Measurements from ENCODE around the gene KAZN.
A peak's percentile ranks its signal among the peaks of the same experiment; 100 is the strongest.

The KAZN gene

DNA sequence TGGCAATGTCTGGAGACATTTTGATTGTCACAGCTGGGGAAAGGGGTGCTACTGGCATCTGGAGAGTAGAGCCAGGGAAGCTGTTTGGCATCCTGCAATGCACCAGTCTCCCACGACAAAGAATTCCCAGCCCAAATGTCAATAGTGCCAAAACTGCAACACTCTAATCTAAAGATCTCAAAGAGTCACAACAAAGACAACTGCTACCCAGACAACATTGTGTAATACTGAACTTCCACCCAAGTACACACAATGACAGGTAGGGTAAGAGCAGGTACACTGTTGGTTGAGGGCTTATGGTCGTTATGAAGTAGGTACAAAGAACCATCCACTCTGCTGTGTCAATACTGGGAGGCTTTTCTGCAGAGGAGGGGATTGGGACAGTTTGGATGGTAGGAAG lies 546.8 kb downstream of the KAZN start:
- Histone ChIP-seq H3K27me3 (replicated peaks; ENCODE audit: control insufficient read depth, insufficient read depth, low read length) (peaks cover 62% of the 10 kb centered on the region), H3K4me1 (ENCODE audit: control insufficient read depth, insufficient read depth, low read length) (no peaks in the 10 kb centered on the region), H3K4me3 (ENCODE audit: low read length) (no peak overlapping the region), H3K36me3 (ENCODE audit: control insufficient read depth, insufficient read depth, low read length, severe bottlenecking) (no peaks in the 10 kb centered on the region), H3K9me3 (ENCODE audit: control insufficient read depth, low read length) (peaks cover 8% of the 10 kb centered on the region), H3K9ac (ENCODE audit: low read length) (no peak overlapping the region)
- DNase-seq (ENCODE audit: low read depth): no peak

- Histone ChIP-seq H3K9me3 (ENCODE audit: control insufficient read depth, low read length) (peaks cover 13% of the 10 kb centered on the region), H3K27me3 (replicated peaks; ENCODE audit: control insufficient read depth, insufficient read depth, low read length) (peaks cover 62% of the 10 kb centered on the region), H3K9ac (ENCODE audit: low read length) (no peak overlapping the region), H3K36me3 (ENCODE audit: control insufficient read depth, insufficient read depth, low read length, severe bottlenecking) (no peaks in the 10 kb centered on the region), H3K4me1 (ENCODE audit: control insufficient read depth, insufficient read depth, low read length) (no peaks in the 10 kb centered on the region), H3K4me3 (ENCODE audit: low read length) (no peak overlapping the region)
- no peak for DNase-seq (ENCODE audit: low read depth)
Measured at GRCh38 chr1:15146142-15146680, 547.7 kb downstream of the KAZN start.

DNA sequence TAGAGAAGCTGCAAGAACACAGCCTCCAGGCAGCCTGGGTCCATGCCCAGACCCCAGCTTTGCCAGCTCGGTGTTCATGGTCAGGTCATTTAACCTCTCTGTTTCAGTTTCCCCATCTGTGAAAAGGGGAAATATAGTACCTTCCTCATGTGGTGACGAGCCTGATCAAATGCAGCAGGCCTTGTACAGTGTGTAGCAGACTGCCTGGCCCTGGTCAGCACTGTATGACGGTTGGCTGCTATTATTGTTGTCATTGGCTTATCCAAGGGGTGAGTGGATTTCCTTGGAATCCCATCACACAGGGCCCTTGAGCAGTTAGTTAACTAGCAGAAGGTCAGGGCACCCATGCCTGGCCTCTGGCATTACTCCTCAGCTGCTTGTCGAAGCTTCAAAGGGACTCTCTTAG lies 548.5 kb downstream of the KAZN start:
- H3K27me3 ChIP-seq (replicated peaks; ENCODE audit: control insufficient read depth, insufficient read depth, low read length): peaks cover 63% of the 10 kb centered on the region
- no peaks in the 10 kb centered on the region for H3K36me3 ChIP-seq (ENCODE audit: control insufficient read depth, insufficient read depth, low read length, severe bottlenecking)
- no peak for DNase-seq (ENCODE audit: low read depth)
- no peak overlapping the region for H3K9ac ChIP-seq (ENCODE audit: low read length)
- no peak overlapping the region for H3K4me3 ChIP-seq (ENCODE audit: low read length)
- H3K9me3 ChIP-seq (ENCODE audit: control insufficient read depth, low read length): peaks cover 13% of the 10 kb centered on the region
- H3K4me1 ChIP-seq (ENCODE audit: control insufficient read depth, insufficient read depth, low read length): no peaks in the 10 kb centered on the region

- Histone ChIP-seq H3K36me3 (ENCODE audit: control insufficient read depth, insufficient read depth, low read length, severe bottlenecking) (no peaks in the 10 kb centered on the region), H3K9ac (ENCODE audit: low read length) (no peak overlapping the region), H3K27me3 (replicated peaks; ENCODE audit: control insufficient read depth, insufficient read depth, low read length) (peaks cover 59% of the 10 kb centered on the region), H3K4me3 (ENCODE audit: low read length) (no peak overlapping the region), H3K9me3 (ENCODE audit: control insufficient read depth, low read length) (peaks cover 6% of the 10 kb centered on the region), H3K4me1 (ENCODE audit: control insufficient read depth, insufficient read depth, low read length) (peaks cover 6% of the 10 kb centered on the region)
- no peak for DNase-seq (ENCODE audit: low read depth)
Measured at GRCh38 chr1:15148004-15148403, 549.5 kb downstream of the KAZN start.

- H3K36me3 ChIP-seq (ENCODE audit: control insufficient read depth, insufficient read depth, low read length, severe bottlenecking): no peaks in the 10 kb centered on the region
- peaks cover 10% of the 10 kb centered on the region for H3K4me1 ChIP-seq (ENCODE audit: control insufficient read depth, insufficient read depth, low read length)
- no peak for DNase-seq (ENCODE audit: low read depth)
- H3K4me3 ChIP-seq (ENCODE audit: low read length): no peak overlapping the region
- H3K27me3 ChIP-seq (replicated peaks; ENCODE audit: control insufficient read depth, insufficient read depth, low read length): peaks cover 57% of the 10 kb centered on the region
- no peak overlapping the region for H3K9ac ChIP-seq (ENCODE audit: low read length)
- peaks cover 5% of the 10 kb centered on the region for H3K9me3 ChIP-seq (ENCODE audit: control insufficient read depth, low read length)
Measured at GRCh38 chr1:15148475-15148874, 550.0 kb downstream of the KAZN start.

GRCh38 chr1:15148941-15149340 lies 550.5 kb downstream of the KAZN start:
- H3K4me1 ChIP-seq (ENCODE audit: control insufficient read depth, insufficient read depth, low read length): peaks cover 10% of the 10 kb centered on the region
- peaks cover 57% of the 10 kb centered on the region for H3K27me3 ChIP-seq (replicated peaks; ENCODE audit: control insufficient read depth, insufficient read depth, low read length)
- DNase-seq (ENCODE audit: low read depth): no peak
- no peak overlapping the region for H3K9ac ChIP-seq (ENCODE audit: low read length)
- H3K9me3 ChIP-seq (ENCODE audit: control insufficient read depth, low read length): peaks cover 5% of the 10 kb centered on the region
- no peaks in the 10 kb centered on the region for H3K36me3 ChIP-seq (ENCODE audit: control insufficient read depth, insufficient read depth, low read length, severe bottlenecking)
- no peak overlapping the region for H3K4me3 ChIP-seq (ENCODE audit: low read length)

DNA sequence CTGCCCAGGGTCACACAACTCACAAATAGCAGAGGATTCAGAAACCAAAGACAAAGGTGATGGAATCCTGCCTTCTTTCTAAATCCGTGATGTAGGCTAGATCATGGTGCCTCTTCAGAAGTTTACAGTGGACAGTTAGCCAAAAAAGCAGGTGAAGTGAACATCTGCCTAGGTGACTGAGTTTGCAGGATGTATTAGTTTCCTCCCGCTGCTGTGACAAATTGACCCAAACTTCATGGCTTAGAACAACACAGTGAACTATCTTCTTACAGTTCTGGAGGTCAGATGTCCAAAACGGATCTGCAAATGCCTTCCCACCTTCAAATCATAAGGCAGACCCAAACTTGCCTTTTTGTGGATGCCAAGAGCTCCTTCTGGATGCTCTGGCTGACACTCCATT lies 551.9 kb downstream of the KAZN start:
- Histone ChIP-seq H3K36me3 (ENCODE audit: control insufficient read depth, insufficient read depth, low read length, severe bottlenecking) (no peaks in the 10 kb centered on the region), H3K4me3 (ENCODE audit: low read length) (no peak overlapping the region), H3K9ac (ENCODE audit: low read length) (no peak overlapping the region), H3K9me3 (ENCODE audit: control insufficient read depth, low read length) (peaks cover 5% of the 10 kb centered on the region), H3K4me1 (ENCODE audit: control insufficient read depth, insufficient read depth, low read length) (peaks cover 14% of the 10 kb centered on the region), H3K27me3 (replicated peaks; ENCODE audit: control insufficient read depth, insufficient read depth, low read length) (peaks cover 50% of the 10 kb centered on the region)
- DNase-seq (ENCODE audit: low read depth): no peak

GRCh38 chr1:15151377-15151806 lies 552.9 kb downstream of the KAZN start:
- Histone ChIP-seq H3K4me1 (ENCODE audit: control insufficient read depth, insufficient read depth, low read length) (peaks cover 14% of the 10 kb centered on the region), H3K27me3 (replicated peaks; ENCODE audit: control insufficient read depth, insufficient read depth, low read length) (peaks cover 42% of the 10 kb centered on the region), H3K9me3 (ENCODE audit: control insufficient read depth, low read length) (peaks cover 5% of the 10 kb centered on the region), H3K36me3 (ENCODE audit: control insufficient read depth, insufficient read depth, low read length, severe bottlenecking) (no peaks in the 10 kb centered on the region), H3K4me3 (ENCODE audit: low read length) (no peak overlapping the region), H3K9ac (ENCODE audit: low read length) (no peak overlapping the region)
- DNase-seq (ENCODE audit: low read depth): no peak

DNA sequence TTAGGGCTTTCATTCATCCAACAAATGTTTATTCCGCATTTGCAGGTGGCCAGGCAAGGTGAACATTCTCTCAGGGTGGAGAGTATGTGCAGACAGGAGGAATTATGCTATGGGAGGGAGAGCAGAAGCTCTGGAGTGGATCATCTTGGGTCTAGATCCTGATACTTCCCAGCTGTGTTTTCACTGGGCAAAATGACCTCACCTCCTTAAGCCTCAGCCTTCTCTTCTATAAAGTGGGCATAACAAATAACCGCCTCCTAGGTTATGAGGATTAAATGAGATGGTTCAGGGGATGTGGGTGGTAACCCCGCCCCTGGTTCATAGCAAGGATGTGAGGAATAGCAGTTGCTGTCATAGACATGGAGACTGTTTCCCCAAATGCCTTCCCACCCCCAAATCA lies 553.4 kb downstream of the KAZN start:
- Histone ChIP-seq H3K9me3 (ENCODE audit: control insufficient read depth, low read length) (peaks cover 5% of the 10 kb centered on the region), H3K4me1 (ENCODE audit: control insufficient read depth, insufficient read depth, low read length) (peaks cover 14% of the 10 kb centered on the region), H3K4me3 (ENCODE audit: low read length) (no peak overlapping the region), H3K9ac (ENCODE audit: low read length) (no peak overlapping the region), H3K27me3 (replicated peaks; ENCODE audit: control insufficient read depth, insufficient read depth, low read length) (peaks cover 42% of the 10 kb centered on the region), H3K36me3 (ENCODE audit: control insufficient read depth, insufficient read depth, low read length, severe bottlenecking) (no peaks in the 10 kb centered on the region)
- DNase-seq (ENCODE audit: low read depth): no peak

DNA sequence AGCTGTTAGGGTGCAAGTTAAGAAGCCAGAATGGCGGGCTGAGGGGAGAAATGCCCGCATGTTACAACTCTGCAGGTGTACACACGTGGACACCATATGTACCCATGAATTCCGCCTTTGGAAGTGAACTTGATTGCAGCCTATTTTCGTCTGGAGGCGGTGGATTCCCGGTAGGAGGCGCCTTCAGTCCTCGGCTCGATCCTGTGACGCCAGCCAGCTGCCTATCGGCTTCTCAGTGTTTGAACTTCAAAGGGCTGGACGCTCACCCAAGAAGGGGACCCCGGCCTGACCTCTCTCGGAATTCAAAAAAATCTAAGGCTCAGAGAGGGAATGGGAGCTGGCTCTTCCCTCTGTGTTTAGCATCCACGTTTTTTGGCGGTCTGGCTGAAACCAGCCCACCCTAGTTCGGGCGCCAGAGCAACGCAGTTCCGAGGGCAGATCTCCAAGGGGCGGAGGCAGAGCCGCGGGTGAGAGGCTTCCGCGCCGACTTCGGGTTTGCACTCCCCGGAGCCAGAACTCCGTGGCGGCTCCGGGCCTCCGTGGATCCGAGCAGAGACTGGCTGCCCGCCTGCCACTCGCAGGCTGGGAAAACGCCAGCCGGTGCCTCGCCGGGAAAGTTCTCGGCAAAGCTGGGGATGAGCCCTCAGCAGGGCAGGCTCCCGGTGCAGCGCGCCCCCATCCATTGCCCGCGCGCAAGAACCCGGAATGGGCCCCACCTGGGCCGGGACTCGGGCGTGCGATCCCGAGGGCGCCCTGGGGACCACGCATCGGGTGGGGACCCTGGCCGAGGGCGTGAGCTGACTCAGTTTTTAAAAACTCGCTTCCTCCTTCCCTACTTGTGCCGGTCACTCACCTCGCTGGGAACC lies 554.1 kb downstream of the KAZN start:
- Histone ChIP-seq H3K4me1 (ENCODE audit: control insufficient read depth, insufficient read depth, low read length) (peaks cover 14% of the 10 kb centered on the region), H3K9ac (ENCODE audit: low read length) (peak overlapping the region; percentile 26), H3K27me3 (replicated peaks; ENCODE audit: control insufficient read depth, insufficient read depth, low read length) (peaks cover 42% of the 10 kb centered on the region), H3K36me3 (ENCODE audit: control insufficient read depth, insufficient read depth, low read length, severe bottlenecking) (no peaks in the 10 kb centered on the region), H3K9me3 (ENCODE audit: control insufficient read depth, low read length) (peaks cover 5% of the 10 kb centered on the region), H3K4me3 (ENCODE audit: low read length) (peak overlapping the region; percentile 77)
- DNase-seq (ENCODE audit: low read depth): peak; percentile 95

GRCh38 chr1:15153184-15153841 lies 554.8 kb downstream of the KAZN start, which contains the start of gene TMEM51:
Gene TMEM51 (plus strand): TSS chr1:15153747. CDS start chr1:15215088, 61,341 bp downstream.
- H3K4me3 ChIP-seq (ENCODE audit: low read length): peak within 1 kb of the TSS; percentile 77
- peaks cover 14% of the 10 kb centered on the region for H3K4me1 ChIP-seq (ENCODE audit: control insufficient read depth, insufficient read depth, low read length)
- no peaks in the 10 kb centered on the region for H3K36me3 ChIP-seq (ENCODE audit: control insufficient read depth, insufficient read depth, low read length, severe bottlenecking)
- peaks cover 5% of the 10 kb centered on the region for H3K9me3 ChIP-seq (ENCODE audit: control insufficient read depth, low read length)
- H3K9ac ChIP-seq (ENCODE audit: low read length): peak within 1 kb of the TSS; percentile 32
- peak; percentile 69 for DNase-seq (ENCODE audit: low read depth)
- peaks cover 35% of the 10 kb centered on the region for H3K27me3 ChIP-seq (replicated peaks; ENCODE audit: control insufficient read depth, insufficient read depth, low read length)

All from adipocyte (in vitro differentiated cells).